ENCODE measurements around the gene HOXC10.

The HOXC10 gene

GRCh38 chr12:54028314-54029201 lies 43.6 kb downstream of the HOXC10 start, which contains the start of gene HOXC6:
HOXC6 (plus strand) TSS chr12:54028440; CDS start chr12:54028522, 82 bp downstream.
- DNase-seq (ENCODE audit: low read depth in 2 of 3, low spot score in 1 of 3): no peak

GRCh38 chr12:54029529-54030441 lies 44.8 kb downstream of the HOXC10 start:
- DNase-seq (ENCODE audit: low read depth in 2 of 3, low spot score in 1 of 3): no peak

GRCh38 chr12:54030442-54030801 lies 45.5 kb downstream of the HOXC10 start:
- no peak for DNase-seq (ENCODE audit: low read depth in 2 of 3, low spot score in 1 of 3)

DNA sequence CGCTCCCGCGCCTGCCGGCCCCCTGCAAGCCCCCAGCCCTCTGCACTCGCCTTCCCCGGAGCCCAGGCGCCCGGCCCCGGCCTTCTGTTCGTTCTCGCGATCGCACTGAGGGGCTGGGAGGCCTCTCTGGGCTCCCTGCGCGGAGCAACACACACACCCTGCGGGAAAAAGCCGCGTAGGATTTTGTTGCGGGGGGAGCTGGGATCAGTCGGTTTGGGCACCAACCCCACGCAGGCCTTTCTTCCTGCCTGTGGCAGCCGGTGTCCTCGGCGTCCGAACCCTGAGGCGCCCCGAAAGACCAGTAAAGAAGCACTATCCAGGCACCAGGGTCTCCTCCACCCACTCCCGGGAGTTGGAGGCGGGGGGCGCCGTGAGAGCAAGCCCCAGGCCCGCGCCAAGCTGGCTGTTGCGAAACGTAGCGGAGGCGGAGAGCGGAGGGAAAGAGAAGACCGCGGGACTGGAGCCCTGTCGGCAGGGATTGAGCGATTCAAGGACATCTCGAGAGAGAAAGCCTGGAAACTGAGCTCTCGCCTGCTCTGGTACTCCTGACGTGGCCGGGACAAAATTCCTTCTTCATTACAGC lies 46.0 kb downstream of the HOXC10 start:
- DNase-seq (ENCODE audit: low read depth in 2 of 3, low spot score in 1 of 3): no peak

DNA sequence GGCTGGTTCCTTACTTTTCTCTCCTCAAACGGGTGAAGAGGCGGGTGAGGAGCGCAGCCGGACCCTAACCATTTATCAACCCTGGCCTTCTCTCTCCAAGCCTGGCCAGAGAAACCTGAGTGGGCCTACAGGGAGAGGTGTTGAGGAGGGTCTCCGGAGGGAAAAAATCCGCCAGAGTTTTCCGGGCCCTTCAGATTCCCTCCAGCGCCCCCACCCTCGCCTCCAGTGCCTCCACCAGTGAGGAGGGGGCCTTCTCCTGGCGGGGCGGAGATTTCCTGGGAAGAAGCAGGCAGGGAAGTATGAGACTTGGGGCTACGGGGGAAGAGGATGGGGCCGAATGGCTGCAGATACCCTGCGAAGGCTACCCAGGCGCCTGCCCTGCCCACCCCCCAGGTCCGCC lies 46.5 kb downstream of the HOXC10 start:
- no peak for DNase-seq (ENCODE audit: low read depth in 2 of 3, low spot score in 1 of 3)

DNA sequence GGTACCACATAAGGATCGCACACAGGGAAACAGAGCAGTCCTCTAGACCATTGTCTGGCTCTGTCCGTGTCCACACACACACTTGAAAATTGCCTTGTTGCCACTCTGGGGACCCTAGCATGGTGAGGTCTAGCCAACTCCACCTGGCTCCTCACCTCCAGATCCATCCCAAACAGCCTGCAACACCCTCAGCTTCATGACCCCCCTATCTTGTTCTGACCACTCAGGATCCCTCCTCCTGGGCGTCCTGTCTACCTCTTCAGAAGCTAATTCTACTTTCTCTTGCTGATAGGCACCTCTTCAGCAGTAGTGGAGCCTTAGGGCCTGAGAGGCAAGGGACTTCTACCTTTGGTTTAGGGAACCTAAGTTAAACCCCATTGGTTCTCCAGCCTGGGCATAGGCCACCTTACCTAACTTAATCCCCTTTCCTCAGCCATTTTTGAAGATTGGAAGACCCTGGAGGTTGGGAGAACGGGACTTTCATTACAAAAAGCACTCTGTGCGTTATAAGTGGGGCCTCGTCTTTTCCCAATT lies 47.2 kb downstream of the HOXC10 start:
- no peak for DNase-seq (ENCODE audit: low read depth in 2 of 3, low spot score in 1 of 3)

DNA sequence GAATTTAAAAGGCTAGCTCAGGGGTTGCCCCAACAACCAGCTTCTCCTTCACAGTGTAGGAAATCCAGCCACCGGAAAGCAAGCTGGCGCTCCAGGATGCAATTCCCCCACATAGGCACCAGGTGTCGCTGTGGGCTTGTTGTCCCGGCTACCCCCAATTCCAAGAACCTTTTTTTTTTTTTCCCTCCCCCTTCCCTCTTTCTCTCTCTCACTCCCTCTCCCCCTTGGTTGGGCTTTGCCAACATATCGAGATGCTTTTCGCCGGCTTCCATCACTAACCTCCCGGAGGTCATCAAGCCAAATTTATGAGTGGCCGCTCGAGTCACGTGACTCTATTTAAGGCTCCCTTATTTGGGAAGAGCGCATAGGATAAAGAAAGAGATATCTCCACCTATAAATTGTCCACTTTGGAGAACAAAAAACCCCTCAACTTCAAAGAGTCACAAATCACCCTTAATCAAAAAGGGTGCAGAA lies 47.7 kb downstream of the HOXC10 start, which contains the start of gene HOXC5:
Gene HOXC5, plus strand, starts transcription at position 424 of the 474 bp plus-strand sequence. CDS start 73 bp downstream, outside the sequence.
- DNase-seq (ENCODE audit: low read depth in 2 of 3, low spot score in 1 of 3): peak; percentile 41 to 60 (median 47)

DNA sequence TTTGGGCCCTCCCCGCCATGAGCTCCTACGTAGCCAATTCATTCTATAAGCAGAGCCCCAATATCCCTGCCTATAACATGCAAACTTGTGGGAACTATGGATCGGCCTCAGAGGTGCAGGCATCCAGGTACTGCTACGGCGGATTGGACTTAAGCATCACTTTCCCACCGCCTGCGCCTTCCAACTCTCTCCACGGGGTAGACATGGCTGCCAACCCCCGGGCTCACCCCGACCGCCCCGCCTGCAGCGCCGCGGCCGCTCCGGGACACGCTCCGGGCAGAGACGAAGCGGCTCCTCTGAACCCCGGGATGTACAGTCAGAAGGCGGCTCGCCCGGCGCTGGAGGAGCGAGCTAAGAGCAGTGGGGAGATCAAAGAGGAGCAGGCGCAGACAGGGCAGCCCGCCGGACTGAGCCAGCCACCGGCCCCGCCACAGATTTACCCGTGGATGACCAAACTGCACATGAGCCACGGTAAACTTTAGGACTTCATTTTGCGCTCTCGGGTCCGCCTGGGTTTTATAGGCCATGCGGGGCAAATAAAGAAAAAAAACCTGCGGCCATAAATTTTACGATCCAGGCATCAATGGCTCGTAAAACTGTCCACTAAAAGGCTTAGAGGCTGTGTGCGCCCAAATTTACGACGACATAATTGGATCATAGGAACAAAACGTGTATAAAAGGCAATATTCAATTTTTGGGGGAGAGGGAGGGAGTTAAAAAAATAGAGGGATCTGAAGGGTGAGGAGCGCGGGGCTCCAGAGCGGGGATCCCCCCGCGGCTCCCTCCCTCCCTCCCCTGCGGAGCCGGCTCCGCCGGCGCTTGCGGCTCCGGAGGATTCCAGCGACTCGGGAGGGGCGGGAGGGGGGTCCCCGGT lies 48.4 kb downstream of the HOXC10 start:
- DNase-seq (ENCODE audit: low read depth in 2 of 3, low spot score in 1 of 3): no peak

GRCh38 chr12:54033980-54034784 lies 49.2 kb downstream of the HOXC10 start:
- DNase-seq (ENCODE audit: low read depth in 2 of 3, low spot score in 1 of 3): no peak

DNA sequence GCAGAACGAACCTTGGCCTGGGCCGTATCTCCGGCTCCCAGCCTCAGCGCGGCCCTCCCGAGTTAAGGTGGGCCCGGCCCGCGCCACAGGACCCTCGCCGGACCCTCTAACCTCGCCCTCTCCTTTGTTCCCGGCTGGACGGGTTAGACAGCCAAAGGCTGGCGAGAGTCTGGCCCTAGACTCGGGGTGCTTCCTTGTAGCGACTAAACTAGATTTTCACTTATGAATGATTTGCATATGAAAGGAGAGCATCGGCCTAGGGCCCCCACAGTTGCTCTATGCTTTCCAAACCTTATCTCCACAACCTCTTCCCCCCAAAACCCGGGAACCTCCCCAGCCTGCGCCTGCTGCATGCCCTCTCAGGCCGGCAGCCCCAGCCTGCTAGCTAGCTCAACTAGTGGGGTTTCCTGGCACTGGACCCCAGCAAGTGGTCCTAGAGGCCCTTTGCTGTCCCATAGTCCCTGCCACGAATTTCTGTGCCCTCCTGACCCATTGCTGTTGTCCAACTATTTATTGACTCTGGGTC lies 49.9 kb downstream of the HOXC10 start:
- DNase-seq (ENCODE audit: low read depth in 2 of 3, low spot score in 1 of 3): no peak

DNA sequence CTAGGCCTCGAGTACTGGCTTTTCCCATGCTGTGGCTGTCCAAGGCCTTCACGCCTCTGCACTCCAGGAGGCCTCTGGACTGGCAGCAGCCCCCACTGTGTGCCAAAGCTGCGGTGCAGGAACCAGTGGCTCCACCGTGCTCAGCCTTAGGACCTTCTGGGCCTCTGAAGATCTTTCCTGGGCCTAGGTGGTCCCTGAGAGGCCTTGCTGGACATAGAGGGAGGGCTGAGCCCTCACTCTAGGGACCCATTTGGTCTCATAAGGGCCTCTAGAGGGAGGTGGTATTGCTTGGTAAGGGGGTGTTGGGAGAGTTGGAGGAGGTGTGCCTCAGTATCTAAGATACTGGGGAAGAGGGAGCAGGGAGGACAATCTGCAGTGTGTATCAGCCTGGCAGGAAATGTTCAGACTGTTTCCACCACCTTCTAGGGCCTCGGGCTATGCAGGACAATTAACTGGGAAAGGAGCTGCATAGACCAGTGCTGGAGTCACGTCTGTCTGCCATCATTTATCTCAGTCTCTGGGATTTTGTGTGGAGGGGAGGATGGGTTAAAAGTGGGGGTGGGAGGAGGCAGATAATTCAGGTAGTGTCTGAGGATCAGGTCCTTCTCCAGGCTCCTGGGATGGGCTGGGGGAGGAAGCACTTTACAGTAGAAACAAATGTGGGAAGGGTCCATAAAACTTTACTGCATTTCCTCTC lies 50.8 kb downstream of the HOXC10 start:
- DNase-seq (ENCODE audit: low read depth in 2 of 3, low spot score in 1 of 3): no peak

- no peak for DNase-seq (ENCODE audit: low read depth in 2 of 3, low spot score in 1 of 3)
Observed at GRCh38 chr12:54036620-54037359, 51.8 kb downstream of the HOXC10 start.

GRCh38 chr12:54037360-54038283 lies 52.7 kb downstream of the HOXC10 start:
- no peak for DNase-seq (ENCODE audit: low read depth in 2 of 3, low spot score in 1 of 3)

GRCh38 chr12:54038284-54038870 lies 53.4 kb downstream of the HOXC10 start:
- DNase-seq (ENCODE audit: low read depth in 2 of 3, low spot score in 1 of 3): no peak

- DNase-seq (ENCODE audit: low read depth in 2 of 3, low spot score in 1 of 3): no peak
Observed at GRCh38 chr12:54038871-54039414, 54.0 kb downstream of the HOXC10 start.

All from stimulated activated CD4-positive, alpha-beta T cell treated with anti-CD3 and anti-CD28 coated beads, Interleukin-12 subunit alpha, Interleukin-12 subunit beta, amount 100 ng/mL, for 48 hours (primary cell).